ENCODE measurements around the gene C19orf67. TPM values are rescaled to one million over a fixed set of nuclear protein-coding genes. Genes with fewer than 3 reads are reported as not detected.
A peak's percentile ranks its signal among the peaks of the same experiment; 100 is the strongest.

C19orf67 gene
- total and polyA plus RNA-seq, 2 experiments from 2014 or later: not detected

DNA sequence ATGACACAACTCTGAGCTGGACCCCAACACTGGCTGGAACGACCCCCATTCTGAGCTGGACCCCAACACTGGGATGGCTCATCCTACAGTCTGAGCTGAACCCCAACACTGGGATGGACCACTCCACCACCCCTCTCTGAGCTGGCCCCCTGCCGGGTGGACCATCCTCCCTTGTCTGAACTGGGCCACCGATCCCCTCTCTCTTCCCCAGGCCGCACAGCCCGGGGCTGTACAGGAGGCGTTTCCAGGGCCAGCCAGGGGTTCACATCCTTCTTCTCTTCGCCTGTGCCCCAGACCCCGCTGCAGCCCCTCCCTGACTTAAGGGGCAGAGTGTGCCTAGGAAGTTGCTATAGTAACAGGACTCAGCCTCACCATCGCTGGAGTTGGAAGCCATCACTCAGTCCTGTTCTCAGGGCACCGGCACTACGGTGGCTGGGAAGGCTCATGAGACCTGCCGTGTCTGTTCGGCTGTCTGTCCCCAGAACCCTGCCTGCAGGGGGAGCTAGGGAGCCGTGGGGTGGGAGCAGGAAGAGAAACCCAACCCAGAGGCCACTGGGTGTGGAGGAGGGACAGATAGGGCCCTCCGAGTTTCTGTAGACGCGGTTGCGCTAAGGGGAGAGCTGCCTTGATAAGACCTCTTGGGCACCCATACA lies 28.3 kb upstream of the C19orf67 start:
- Histone ChIP-seq H3K4me1 (ENCODE audit: insufficient read depth) (peaks cover 46% of the 10 kb centered on the region), H2AFZ (no peak overlapping the region), H4K20me1 (replicated peaks; ENCODE audit: insufficient read depth) (peaks cover 11% of the 10 kb centered on the region), H3K36me3 (ENCODE audit: insufficient read depth) (no peaks in the 10 kb centered on the region), H3K27me3 (ENCODE audit: insufficient read depth) (no peaks in the 10 kb centered on the region), H3K4me3 (no peak overlapping the region), H3F3A (replicated peaks; ENCODE audit: low read depth) (peaks cover 21% of the 10 kb centered on the region), H3K27ac (ENCODE audit: low read depth) (no peak overlapping the region), H3K4me2 (peak overlapping the region; percentile 68), H3K79me2 (replicated peaks; ENCODE audit: insufficient read depth) (peaks cover 17% of the 10 kb centered on the region), H3K9me2 (ENCODE audit: insufficient read depth) (no peaks in the 10 kb centered on the region)
- H3K36me3 Mint-ChIP-seq (ENCODE audit: low read depth): no peaks in the 10 kb centered on the region; the same call in 2 of the 3 replicates
- H3K4me3 Mint-ChIP-seq: no peak overlapping the region
- peaks cover 9% of the 10 kb centered on the region for H3K27me3 Mint-ChIP-seq (ENCODE audit: insufficient read depth, low read depth, poor library complexity)
- no peak for TF ChIP-seq POLR2AphosphoS5 (IDR thresholded peaks at IDR 0.05; ENCODE audit: low read depth)
- TF ChIP-seq, protein P1, sequence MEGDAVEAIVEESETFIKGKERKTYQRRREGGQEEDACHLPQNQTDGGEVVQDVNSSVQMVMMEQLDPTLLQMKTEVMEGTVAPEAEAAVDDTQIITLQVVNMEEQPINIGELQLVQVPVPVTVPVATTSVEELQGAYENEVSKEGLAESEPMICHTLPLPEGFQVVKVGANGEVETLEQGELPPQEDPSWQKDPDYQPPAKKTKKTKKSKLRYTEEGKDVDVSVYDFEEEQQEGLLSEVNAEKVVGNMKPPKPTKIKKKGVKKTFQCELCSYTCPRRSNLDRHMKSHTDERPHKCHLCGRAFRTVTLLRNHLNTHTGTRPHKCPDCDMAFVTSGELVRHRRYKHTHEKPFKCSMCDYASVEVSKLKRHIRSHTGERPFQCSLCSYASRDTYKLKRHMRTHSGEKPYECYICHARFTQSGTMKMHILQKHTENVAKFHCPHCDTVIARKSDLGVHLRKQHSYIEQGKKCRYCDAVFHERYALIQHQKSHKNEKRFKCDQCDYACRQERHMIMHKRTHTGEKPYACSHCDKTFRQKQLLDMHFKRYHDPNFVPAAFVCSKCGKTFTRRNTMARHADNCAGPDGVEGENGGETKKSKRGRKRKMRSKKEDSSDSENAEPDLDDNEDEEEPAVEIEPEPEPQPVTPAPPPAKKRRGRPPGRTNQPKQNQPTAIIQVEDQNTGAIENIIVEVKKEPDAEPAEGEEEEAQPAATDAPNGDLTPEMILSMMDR (conservative IDR thresholded peaks at IDR 0.05; ENCODE audit: low read depth in 2 of 2): peak; percentile 66 to 70
- DNase-seq (ENCODE audit: low spot score): peak; percentile 57
- no peaks in the 10 kb centered on the region; the same call in 2 of the 3 replicates for H3K9me3 Mint-ChIP-seq
- H3K27ac Mint-ChIP-seq: no peak overlapping the region
- H3K4me1 Mint-ChIP-seq: peaks cover 41% of the 10 kb centered on the region
- ATAC-seq: no peak

DNA sequence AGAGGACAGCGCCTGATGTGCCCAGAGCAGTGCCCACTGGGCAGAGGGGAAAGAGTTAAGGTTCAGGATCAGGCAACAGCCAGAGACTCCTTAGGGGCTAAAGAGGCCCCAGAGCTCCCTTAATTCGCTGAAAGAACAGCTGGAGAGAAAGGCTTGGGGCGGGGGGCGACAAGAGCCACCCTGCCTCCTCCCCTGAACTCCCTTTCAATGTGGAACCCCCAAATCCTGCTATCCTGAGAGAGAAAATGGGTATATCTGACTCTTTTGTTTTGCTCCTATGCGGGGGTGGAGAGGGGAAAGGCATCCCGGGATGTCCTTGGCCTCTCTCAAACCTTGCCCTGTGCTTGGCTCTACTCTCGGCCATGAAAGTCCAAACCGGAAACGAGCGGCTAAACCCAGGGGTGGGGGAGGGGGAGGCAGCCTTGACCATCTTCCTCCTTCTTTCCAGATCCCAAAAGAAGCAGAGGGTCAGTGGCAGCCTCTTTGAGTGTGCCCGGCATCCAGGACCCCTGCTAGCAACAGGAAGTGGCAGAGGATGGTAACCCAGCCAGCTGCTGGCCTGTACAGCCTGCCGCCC lies 27.3 kb upstream of the C19orf67 start:
- Histone ChIP-seq H3K79me2 (replicated peaks; ENCODE audit: insufficient read depth) (peaks cover 17% of the 10 kb centered on the region), H3K27me3 (ENCODE audit: insufficient read depth) (no peaks in the 10 kb centered on the region), H4K20me1 (replicated peaks; ENCODE audit: insufficient read depth) (peaks cover 11% of the 10 kb centered on the region)
- no peak for TF ChIP-seq NANOG (IDR thresholded peaks at IDR 0.05; ENCODE audit: borderline replicate concordance)
- no peak for TF ChIP-seq STAT1 (IDR thresholded peaks at IDR 0.05; ENCODE audit: unreplicated experiment)
- no peak for TF ChIP-seq EZH2 (IDR thresholded peaks at IDR 0.05; ENCODE audit: low read depth, unreplicated experiment)
- TF ChIP-seq, protein P2, sequence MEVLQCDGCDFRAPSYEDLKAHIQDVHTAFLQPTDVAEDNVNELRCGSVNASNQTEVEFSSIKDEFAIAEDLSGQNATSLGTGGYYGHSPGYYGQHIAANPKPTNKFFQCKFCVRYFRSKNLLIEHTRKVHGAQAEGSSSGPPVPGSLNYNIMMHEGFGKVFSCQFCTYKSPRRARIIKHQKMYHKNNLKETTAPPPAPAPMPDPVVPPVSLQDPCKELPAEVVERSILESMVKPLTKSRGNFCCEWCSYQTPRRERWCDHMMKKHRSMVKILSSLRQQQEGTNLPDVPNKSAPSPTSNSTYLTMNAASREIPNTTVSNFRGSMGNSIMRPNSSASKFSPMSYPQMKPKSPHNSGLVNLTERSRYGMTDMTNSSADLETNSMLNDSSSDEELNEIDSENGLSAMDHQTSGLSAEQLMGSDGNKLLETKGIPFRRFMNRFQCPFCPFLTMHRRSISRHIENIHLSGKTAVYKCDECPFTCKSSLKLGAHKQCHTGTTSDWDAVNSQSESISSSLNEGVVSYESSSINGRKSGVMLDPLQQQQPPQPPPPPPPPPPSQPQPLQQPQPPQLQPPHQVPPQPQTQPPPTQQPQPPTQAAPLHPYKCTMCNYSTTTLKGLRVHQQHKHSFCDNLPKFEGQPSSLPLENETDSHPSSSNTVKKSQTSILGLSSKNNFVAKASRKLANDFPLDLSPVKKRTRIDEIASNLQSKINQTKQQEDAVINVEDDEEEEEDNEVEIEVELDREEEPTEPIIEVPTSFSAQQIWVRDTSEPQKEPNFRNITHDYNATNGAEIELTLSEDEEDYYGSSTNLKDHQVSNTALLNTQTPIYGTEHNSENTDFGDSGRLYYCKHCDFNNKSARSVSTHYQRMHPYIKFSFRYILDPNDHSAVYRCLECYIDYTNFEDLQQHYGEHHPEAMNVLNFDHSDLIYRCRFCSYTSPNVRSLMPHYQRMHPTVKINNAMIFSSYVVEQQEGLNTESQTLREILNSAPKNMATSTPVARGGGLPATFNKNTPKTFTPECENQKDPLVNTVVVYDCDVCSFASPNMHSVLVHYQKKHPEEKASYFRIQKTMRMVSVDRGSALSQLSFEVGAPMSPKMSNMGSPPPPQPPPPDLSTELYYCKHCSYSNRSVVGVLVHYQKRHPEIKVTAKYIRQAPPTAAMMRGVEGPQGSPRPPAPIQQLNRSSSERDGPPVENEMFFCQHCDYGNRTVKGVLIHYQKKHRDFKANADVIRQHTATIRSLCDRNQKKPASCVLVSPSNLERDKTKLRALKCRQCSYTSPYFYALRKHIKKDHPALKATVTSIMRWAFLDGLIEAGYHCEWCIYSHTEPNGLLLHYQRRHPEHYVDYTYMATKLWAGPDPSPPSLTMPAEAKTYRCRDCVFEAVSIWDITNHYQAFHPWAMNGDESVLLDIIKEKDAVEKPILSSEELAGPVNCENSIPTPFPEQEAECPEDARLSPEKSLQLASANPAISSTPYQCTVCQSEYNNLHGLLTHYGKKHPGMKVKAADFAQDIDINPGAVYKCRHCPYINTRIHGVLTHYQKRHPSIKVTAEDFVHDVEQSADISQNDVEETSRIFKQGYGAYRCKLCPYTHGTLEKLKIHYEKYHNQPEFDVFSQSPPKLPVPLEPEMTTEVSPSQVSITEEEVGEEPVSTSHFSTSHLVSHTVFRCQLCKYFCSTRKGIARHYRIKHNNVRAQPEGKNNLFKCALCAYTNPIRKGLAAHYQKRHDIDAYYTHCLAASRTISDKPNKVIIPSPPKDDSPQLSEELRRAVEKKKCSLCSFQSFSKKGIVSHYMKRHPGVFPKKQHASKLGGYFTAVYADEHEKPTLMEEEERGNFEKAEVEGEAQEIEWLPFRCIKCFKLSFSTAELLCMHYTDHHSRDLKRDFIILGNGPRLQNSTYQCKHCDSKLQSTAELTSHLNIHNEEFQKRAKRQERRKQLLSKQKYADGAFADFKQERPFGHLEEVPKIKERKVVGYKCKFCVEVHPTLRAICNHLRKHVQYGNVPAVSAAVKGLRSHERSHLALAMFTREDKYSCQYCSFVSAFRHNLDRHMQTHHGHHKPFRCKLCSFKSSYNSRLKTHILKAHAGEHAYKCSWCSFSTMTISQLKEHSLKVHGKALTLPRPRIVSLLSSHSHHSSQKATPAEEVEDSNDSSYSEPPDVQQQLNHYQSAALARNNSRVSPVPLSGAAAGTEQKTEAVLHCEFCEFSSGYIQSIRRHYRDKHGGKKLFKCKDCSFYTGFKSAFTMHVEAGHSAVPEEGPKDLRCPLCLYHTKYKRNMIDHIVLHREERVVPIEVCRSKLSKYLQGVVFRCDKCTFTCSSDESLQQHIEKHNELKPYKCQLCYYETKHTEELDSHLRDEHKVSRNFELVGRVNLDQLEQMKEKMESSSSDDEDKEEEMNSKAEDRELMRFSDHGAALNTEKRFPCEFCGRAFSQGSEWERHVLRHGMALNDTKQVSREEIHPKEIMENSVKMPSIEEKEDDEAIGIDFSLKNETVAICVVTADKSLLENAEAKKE (CRISPR knock-in tag; IDR thresholded peaks at IDR 0.05): no peak
- no peak for TF ChIP-seq ZNF114 (CRISPR knock-in tag; IDR thresholded peaks at IDR 0.05)
- TF ChIP-seq, protein P3, sequence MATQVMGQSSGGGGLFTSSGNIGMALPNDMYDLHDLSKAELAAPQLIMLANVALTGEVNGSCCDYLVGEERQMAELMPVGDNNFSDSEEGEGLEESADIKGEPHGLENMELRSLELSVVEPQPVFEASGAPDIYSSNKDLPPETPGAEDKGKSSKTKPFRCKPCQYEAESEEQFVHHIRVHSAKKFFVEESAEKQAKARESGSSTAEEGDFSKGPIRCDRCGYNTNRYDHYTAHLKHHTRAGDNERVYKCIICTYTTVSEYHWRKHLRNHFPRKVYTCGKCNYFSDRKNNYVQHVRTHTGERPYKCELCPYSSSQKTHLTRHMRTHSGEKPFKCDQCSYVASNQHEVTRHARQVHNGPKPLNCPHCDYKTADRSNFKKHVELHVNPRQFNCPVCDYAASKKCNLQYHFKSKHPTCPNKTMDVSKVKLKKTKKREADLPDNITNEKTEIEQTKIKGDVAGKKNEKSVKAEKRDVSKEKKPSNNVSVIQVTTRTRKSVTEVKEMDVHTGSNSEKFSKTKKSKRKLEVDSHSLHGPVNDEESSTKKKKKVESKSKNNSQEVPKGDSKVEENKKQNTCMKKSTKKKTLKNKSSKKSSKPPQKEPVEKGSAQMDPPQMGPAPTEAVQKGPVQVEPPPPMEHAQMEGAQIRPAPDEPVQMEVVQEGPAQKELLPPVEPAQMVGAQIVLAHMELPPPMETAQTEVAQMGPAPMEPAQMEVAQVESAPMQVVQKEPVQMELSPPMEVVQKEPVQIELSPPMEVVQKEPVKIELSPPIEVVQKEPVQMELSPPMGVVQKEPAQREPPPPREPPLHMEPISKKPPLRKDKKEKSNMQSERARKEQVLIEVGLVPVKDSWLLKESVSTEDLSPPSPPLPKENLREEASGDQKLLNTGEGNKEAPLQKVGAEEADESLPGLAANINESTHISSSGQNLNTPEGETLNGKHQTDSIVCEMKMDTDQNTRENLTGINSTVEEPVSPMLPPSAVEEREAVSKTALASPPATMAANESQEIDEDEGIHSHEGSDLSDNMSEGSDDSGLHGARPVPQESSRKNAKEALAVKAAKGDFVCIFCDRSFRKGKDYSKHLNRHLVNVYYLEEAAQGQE (IDR thresholded peaks at IDR 0.05; ENCODE audit: unreplicated experiment): no peak
- TF ChIP-seq EZH2phosphoT487 (IDR thresholded peaks at IDR 0.05; ENCODE audit: unreplicated experiment): no peak

More for the DNA sequence above, 27.3 kb upstream of the C19orf67 start:
- ATAC-seq (no peak), DNase-seq (ENCODE audit: low spot score) (peak; percentile 57)
- H2AFZ ChIP-seq: no peak overlapping the region
- peak overlapping the region; percentile 68 for H3K4me2 ChIP-seq
- Mint-ChIP-seq H3K4me3 (peak overlapping the region; percentile 42; the same call in 1 of the 3 replicates), H3K27ac (0 out of 2 replicates have a peak overlapping the region, but pooled peaks have one; percentile 44), H3K9me3 (no peaks in the 10 kb centered on the region; the same call in 2 of the 3 replicates), H3K27me3 (ENCODE audit: insufficient read depth, low read depth, poor library complexity) (peaks cover 5% of the 10 kb centered on the region), H3K4me1 (peaks cover 36% of the 10 kb centered on the region), H3K36me3 (ENCODE audit: low read depth) (no peaks in the 10 kb centered on the region)
- H3K4me1 ChIP-seq (ENCODE audit: insufficient read depth): peaks cover 42% of the 10 kb centered on the region
- peak overlapping the region; percentile 63; the same call in 1 of the 2 replicates for H3K27ac ChIP-seq (ENCODE audit: low read depth)
- H3F3A ChIP-seq (replicated peaks; ENCODE audit: low read depth): peaks cover 15% of the 10 kb centered on the region
- H3K4me3 ChIP-seq: 0 out of 2 replicates have a peak overlapping the region, but pooled peaks have one; percentile 30
- H3K36me3 ChIP-seq (ENCODE audit: insufficient read depth): no peaks in the 10 kb centered on the region
- no peaks in the 10 kb centered on the region for H3K9me2 ChIP-seq (ENCODE audit: insufficient read depth)
